T47D (cell line): ENCODE results near the gene KLHL26.
"Not testable (repeated sequence)": the region's sequence is repeated elsewhere in the genome, so short reads cannot be mapped to it uniquely, and the experiment has no call there.

Experiments used
- DNase-seq, 2 experiments: peaks; one replicate each; pipeline versions ENCODE4 v3.0.0 to v3.0.0-alpha.2; 2011 to 2012; ENCODE audit warnings: low read depth in 1 of 2, low spot score in 1 of 2
- JUND ChIP-seq: IDR thresholded peaks from 2 replicates; pipeline ENCODE4 v1.6.1; 2012; ENCODE audit warnings: low read depth
- in situ Hi-C: cut with HindIII; loops from 2 replicates; pipeline ENCODE4 v1.10.0; 2016; ENCODE audit warnings: low sequenced_read_pairs, low pct_unique_long_range_greater_than_20kb

The KLHL26 gene

GRCh38 chr19:18594096-18594823 is 42.6 kb upstream of the KLHL26 start:
- in situ Hi-C loops = no loop called here
- DNase-seq = peak; percentile 61 to 71
- no peak for TF ChIP-seq JUND

DNA sequence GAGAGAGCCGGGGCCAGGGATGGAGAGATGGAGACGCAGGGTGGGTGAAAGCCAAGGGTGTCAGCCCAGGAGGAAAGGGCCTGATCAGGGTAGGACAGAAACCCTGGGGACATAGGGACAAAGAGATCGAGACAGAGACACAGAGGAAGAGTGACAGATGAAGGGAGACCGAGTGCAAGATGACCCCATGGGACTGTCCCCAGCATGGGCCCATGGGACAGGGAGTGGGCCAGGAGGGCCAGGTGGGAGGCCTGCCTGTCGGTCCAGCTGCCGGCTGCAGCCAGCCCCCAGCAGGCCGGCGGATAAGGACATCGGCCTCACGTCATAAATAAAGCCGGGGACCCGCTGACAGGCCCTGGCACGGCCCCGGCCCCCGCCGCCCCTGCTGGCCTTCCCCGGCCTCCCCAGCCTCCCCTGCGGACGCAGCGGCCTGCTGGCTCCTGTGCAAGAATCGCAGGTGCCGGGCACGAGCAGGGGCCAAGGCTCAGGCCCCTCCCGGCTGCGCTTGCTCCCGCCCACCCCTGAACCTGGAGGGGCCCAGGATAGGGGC is 41.9 kb upstream of the KLHL26 start:
- in situ Hi-C loops = no loop called here
- no peak for DNase-seq
- no peak for TF ChIP-seq JUND

DNA sequence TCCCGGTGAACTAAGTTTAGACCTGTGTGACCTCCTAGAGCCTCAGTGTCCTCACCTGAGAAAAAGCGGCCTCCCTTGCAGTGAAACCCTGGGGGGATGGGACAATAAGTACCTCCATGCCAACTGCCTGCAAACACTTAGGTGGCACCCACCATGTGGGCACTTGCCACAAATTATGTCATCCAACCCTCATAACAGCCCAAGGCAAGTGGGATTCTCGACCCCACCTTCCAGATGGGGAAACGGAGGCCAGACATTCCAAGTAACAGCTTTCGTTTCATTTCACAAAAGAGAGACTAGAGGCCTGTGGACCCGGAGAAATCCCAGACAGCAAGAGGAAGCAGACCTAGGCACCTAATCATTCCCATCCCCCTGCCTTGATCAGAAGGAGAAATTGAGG is 41.4 kb upstream of the KLHL26 start:
- in situ Hi-C loops = no loop called here
- no peak for DNase-seq

GRCh38 chr19:18596752-18597157 is 40.1 kb upstream of the KLHL26 start:
- in situ Hi-C loops = no loop called here
- DNase-seq = peak; percentile 76 to 87
- TF ChIP-seq JUND = no peak

More for the DNA sequence above, 41.4 kb upstream of the KLHL26 start:
- no peak for TF ChIP-seq JUND

GRCh38 chr19:18597809-18598660 is 38.8 kb upstream of the KLHL26 start:
- no peak for DNase-seq
- in situ Hi-C loops = no loop called here
- TF ChIP-seq JUND = no peak

- TF ChIP-seq JUND = no peak
- DNase-seq = no peak
- in situ Hi-C loops = no loop called here
Observed at GRCh38 chr19:18599485-18599884, 37.3 kb upstream of the KLHL26 start.

DNA sequence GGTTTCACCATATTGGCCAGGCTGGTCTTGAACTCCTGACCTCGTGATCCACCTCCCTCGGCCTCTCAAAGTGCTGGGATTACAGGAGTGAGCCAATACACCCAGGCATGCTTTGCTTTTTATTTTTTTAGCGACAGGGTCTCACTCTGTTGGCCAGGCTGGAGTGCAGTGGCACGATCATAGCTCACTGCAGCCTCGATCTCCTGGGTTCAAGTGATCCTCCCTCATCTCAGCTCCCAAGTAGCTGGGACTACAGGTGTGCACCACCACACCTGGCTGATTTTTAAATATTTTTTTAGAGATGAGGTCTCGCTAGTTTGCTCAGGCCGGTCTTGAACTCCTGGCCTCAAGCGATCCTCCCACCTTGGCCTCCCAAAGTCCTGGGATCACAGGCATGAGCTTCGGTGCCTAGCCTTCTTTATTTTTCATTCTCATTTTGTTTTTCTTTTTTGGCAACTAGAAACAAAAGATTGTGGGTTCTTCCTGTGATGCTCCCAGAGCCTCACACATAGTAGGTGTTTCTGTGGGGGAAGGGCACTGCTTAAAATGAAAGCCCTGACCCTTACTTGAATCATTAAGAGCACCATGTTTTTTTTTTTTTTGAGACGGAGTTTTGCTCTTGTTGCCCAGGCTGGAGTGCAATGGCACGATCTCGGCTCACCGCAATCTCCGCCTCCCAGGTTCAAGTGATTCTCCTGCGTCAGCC is 36.0 kb upstream of the KLHL26 start:
- in situ Hi-C loops = not testable (repeated sequence)

GRCh38 chr19:18601875-18602274 is 35.0 kb upstream of the KLHL26 start:
- in situ Hi-C loops = no loop called here
- no peak for DNase-seq
- TF ChIP-seq JUND = no peak

More for the DNA sequence above, 36.0 kb upstream of the KLHL26 start:
- DNase-seq = not testable (repeated sequence)

DNA sequence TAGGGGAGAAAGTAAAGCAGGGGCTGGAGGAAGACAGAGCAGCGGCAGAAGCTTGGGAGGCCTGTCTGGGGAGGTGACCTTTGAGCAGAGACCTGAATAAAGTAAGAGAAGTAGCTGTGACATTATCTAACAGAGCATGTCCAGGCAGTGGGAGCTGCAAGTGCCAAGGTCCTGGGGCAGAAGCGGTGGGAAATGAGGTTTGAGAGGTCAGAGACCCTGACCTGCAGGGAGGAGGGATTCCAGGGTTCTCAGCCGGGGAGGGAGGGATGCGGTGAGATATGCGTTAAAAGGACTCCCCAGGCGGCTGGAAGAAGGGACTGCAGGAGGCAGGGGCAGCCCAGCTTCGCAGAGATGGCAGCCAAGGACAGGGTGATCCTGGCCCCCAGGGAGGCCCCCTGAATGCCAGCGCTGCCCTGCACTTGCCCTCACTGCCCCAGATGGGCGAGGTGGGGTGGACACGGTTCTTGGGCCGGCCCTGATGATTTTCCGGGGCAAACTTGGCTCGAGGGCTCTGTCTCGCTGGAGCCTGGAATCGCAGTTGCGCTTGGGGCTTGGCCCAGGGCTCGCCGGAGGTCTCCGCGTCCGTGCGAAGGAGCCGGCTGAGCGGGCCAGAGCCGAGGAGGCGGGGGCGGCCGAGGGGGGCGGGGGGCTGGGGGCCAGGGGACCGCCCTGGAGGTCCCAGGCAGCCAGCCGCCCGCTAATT is 33.4 kb upstream of the KLHL26 start:
- in situ Hi-C loops = no loop called here
- TF ChIP-seq JUND = no peak
- DNase-seq = no peak

GRCh38 chr19:18603958-18604819 is 32.6 kb upstream of the KLHL26 start:
- DNase-seq = no peak
- no peak for TF ChIP-seq JUND
- in situ Hi-C loops = no loop called here

DNA sequence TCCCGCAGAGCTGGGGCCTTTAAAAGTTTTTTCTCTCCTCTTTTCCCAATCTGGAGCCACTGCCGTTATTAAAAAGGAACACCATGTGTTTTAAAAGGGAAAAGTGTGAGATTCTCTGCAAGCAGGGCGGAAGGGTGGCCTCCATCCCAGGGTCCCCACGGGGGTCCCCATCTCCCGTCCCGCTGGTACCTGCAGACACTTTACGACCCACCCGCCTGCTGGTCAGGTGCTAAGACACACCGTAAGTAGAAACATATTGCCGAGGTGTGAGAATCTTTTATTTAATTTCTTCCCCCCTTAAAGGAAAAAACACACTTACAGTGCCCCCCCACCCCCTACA is 32.0 kb upstream of the KLHL26 start:
- no peak for DNase-seq
- no peak for TF ChIP-seq JUND

More for the DNA sequence above, 32.0 kb upstream of the KLHL26 start:
- in situ Hi-C loops = no loop called here
